Neural progenitor cell (in vitro differentiated cells): ENCODE data around the gene EDEM3. TPM values are rescaled to one million over a fixed set of nuclear protein-coding genes. Genes with fewer than 3 reads are reported as not detected.

Experiments used
- DNase-seq: peaks from one replicate; pipeline ENCODE4 v3.0.0-alpha.2; 2016; ENCODE audit warnings: low spot score
- H2AFZ ChIP-seq: fragments of 200-600 bp; sonication (generic); replicated peaks from 2 replicates; pipeline ENCODE4 v1.6.1; 2016; ENCODE audit warnings: antibody characterized with exemption
- H3F3A ChIP-seq: fragments of 200-600 bp; sonication (generic); 2 replicates; pipeline ENCODE4 v1.6.1; 2016; ENCODE audit warnings: antibody characterized with exemption, low read depth
- H3K27ac ChIP-seq: fragments of 200-600 bp; sonication (generic); 2 replicates; pipeline ENCODE4 v1.5.1; 2016; ENCODE audit warnings: mild to moderate bottlenecking
- H3K27me3 ChIP-seq: fragments of 200-600 bp; sonication (generic); 2 replicates; pipeline ENCODE4 v1.6.1; 2016; ENCODE audit warnings: mild to moderate bottlenecking, moderate library complexity
- H3K36me3 ChIP-seq: fragments of 200-600 bp; sonication (generic); 2 replicates; pipeline ENCODE4 v1.5.1; 2016
- H3K4me1 ChIP-seq: fragments of 200-600 bp; sonication (generic); 2 replicates; pipeline ENCODE4 v1.6.1; 2016; ENCODE audit warnings: mixed run types
- H3K4me2 ChIP-seq: fragments of 200-600 bp; sonication (generic); 2 replicates; pipeline ENCODE4 v1.6.1; 2016
- H3K4me3 ChIP-seq: fragments of 200-600 bp; sonication (generic); 2 replicates; pipeline ENCODE4 v1.5.1; 2016
- H3K79me2 ChIP-seq: fragments of 200-600 bp; sonication (generic); 2 replicates; pipeline ENCODE4 v1.6.1; 2016; ENCODE audit warnings: low read depth
- H3K9ac ChIP-seq: fragments of 200-600 bp; sonication (generic); 2 replicates; pipeline ENCODE4 v1.6.1; 2016
- H3K9me3 ChIP-seq: fragments of 200-600 bp; sonication (generic); 2 replicates; pipeline ENCODE4 v1.5.1; 2016; ENCODE audit warnings: low read depth
- H4K20me1 ChIP-seq: fragments of 200-600 bp; sonication (generic); 2 replicates; pipeline ENCODE4 v1.6.1; 2016; ENCODE audit warnings: low read depth
- H3K27ac Mint-ChIP-seq: 3 replicates; pipeline ENCODE4 v1.8.0; 2021; ENCODE audit warnings: mixed read lengths
- H3K27me3 Mint-ChIP-seq: 2 replicates; pipeline ENCODE4 v1.8.0; 2022; ENCODE audit warnings: low read depth, mild to moderate bottlenecking, inconsistent platforms, moderate library complexity, mixed read lengths; ENCODE audit not compliant: insufficient read depth
- H3K36me3 Mint-ChIP-seq: 3 replicates; pipeline ENCODE4 v1.8.0; 2021; ENCODE audit warnings: mixed read lengths
- H3K4me1 Mint-ChIP-seq: 3 replicates; pipeline ENCODE4 v1.8.0; 2021; ENCODE audit warnings: mixed read lengths
- H3K4me3 Mint-ChIP-seq: 3 replicates; pipeline ENCODE4 v1.8.0; 2021; ENCODE audit warnings: mild to moderate bottlenecking, moderate library complexity, mixed read lengths
- H3K9me3 Mint-ChIP-seq: 3 replicates; pipeline ENCODE4 v1.8.0; 2020; ENCODE audit warnings: mixed read lengths
- EZH2 ChIP-seq: fragments of 200-600 bp; sonication (generic); IDR thresholded peaks from 2 replicates; pipeline ENCODE4 v1.6.1; 2017; ENCODE audit warnings: antibody characterized with exemption, mild to moderate bottlenecking, moderate library complexity
- EZH2phosphoT487 ChIP-seq: fragments of 200-600 bp; sonication (generic); IDR thresholded peaks from 2 replicates; pipeline ENCODE4 v1.6.1; 2017; ENCODE audit warnings: antibody characterized with exemption
- total RNA-seq: library from RNA; depleted of rRNA; stranded (reverse); fragments of >200 nt; gene quantifications from 2 replicates; pipeline ENCODE4 v1.2.3, GENCODE V29; 2015; ENCODE audit warnings: low replicate concordance
- TF ChIP-seq, protein P1 (sequence below): fragments of 200-600 bp; sonication (generic); IDR thresholded peaks from 2 replicates; pipeline ENCODE4 v1.5.1; 2017; ENCODE audit warnings: antibody characterized with exemption, mild to moderate bottlenecking

The EDEM3 gene
- total RNA-seq, 1 donor from 2014 or later = 32.9 TPM

DNA sequence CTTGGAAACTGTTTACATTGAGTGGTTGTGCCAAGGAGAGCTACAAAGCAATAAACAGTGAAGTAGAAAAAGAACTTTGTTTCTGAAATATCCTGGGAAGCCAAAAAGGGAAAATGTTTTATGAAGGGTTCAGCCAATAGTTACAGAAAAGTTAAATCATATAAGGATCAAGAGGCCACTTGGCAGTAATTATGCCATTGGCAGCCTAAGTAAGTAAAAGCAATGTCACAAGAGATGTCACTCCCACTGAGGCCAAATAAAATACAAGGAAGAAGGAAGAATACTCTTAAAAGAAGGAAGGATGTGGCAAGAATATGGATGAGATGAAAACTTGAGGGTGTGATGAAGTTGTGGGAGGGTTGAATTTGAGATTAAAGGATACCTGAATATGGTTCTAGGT, 45.2 kb downstream of the EDEM3 start:
- Histone ChIP-seq H3K4me3 (no peak overlapping the region), H3K79me2 (no peaks in the 10 kb centered on the region), H4K20me1 (no peaks in the 10 kb centered on the region), H3K27ac (no peak overlapping the region), H3K4me2 (no peak overlapping the region), H2AFZ (no peak overlapping the region), H3K4me1 (no peaks in the 10 kb centered on the region), H3F3A (no peaks in the 10 kb centered on the region), H3K9me3 (no peaks in the 10 kb centered on the region), H3K9ac (no peak overlapping the region), H3K27me3 (no peaks in the 10 kb centered on the region), H3K36me3 (peaks cover 3% of the 10 kb centered on the region)
- TF ChIP-seq, protein P1, sequence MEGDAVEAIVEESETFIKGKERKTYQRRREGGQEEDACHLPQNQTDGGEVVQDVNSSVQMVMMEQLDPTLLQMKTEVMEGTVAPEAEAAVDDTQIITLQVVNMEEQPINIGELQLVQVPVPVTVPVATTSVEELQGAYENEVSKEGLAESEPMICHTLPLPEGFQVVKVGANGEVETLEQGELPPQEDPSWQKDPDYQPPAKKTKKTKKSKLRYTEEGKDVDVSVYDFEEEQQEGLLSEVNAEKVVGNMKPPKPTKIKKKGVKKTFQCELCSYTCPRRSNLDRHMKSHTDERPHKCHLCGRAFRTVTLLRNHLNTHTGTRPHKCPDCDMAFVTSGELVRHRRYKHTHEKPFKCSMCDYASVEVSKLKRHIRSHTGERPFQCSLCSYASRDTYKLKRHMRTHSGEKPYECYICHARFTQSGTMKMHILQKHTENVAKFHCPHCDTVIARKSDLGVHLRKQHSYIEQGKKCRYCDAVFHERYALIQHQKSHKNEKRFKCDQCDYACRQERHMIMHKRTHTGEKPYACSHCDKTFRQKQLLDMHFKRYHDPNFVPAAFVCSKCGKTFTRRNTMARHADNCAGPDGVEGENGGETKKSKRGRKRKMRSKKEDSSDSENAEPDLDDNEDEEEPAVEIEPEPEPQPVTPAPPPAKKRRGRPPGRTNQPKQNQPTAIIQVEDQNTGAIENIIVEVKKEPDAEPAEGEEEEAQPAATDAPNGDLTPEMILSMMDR = no peak
- no peak overlapping the region for H3K4me3 Mint-ChIP-seq
- H3K36me3 Mint-ChIP-seq = peaks cover 9% of the 10 kb centered on the region
- no peaks in the 10 kb centered on the region for H3K27me3 Mint-ChIP-seq
- no peaks in the 10 kb centered on the region for H3K9me3 Mint-ChIP-seq
- no peak overlapping the region for H3K27ac Mint-ChIP-seq
- no peaks in the 10 kb centered on the region for H3K4me1 Mint-ChIP-seq
- DNase-seq = no peak

- Mint-ChIP-seq H3K27me3 (no peaks in the 10 kb centered on the region), H3K4me1 (no peaks in the 10 kb centered on the region), H3K4me3 (no peak overlapping the region), H3K9me3 (no peaks in the 10 kb centered on the region), H3K27ac (no peak overlapping the region), H3K36me3 (peaks cover 9% of the 10 kb centered on the region)
- no peak overlapping the region for H3K27ac ChIP-seq
- no peaks in the 10 kb centered on the region for H3K79me2 ChIP-seq
- no peaks in the 10 kb centered on the region for H3F3A ChIP-seq
- H3K27me3 ChIP-seq = no peaks in the 10 kb centered on the region
- no peak overlapping the region for H3K4me3 ChIP-seq
- H3K9ac ChIP-seq = no peak overlapping the region
- peaks cover 10% of the 10 kb centered on the region for H3K4me1 ChIP-seq
- no peaks in the 10 kb centered on the region for H4K20me1 ChIP-seq
- no peak overlapping the region for H2AFZ ChIP-seq
- H3K4me2 ChIP-seq = no peak overlapping the region
- peaks cover 3% of the 10 kb centered on the region for H3K36me3 ChIP-seq
- no peaks in the 10 kb centered on the region for H3K9me3 ChIP-seq
- no peak for DNase-seq
- TF ChIP-seq, protein P1 = no peak
- TF ChIP-seq EZH2phosphoT487 (no peak), EZH2 (no peak)
Measured at GRCh38 chr1:184708084-184708676, 46.5 kb downstream of the EDEM3 start.

DNA sequence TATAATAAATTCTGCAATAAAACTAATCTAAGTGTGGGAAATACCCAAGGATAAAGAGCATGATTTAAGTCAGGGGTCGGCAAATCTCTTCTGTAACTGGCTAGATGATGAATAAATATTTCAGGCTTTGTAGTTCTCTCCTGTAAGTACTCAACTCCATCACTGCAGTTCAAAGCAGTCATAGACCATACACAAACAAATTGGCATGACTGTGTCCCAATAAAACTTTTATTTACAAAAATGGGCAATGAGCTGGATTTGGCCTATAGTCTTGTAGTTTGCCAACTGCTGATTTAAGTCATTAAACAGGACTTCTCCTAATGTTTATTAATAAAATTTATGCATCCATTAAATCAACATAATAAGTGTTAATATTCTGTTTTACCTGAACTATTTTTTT, 49.4 kb downstream of the EDEM3 start:
- Histone ChIP-seq H3K4me3 (no peak overlapping the region), H2AFZ (no peak overlapping the region), H3K36me3 (peaks cover 3% of the 10 kb centered on the region), H3F3A (peaks cover 14% of the 10 kb centered on the region), H3K4me1 (peaks cover 10% of the 10 kb centered on the region), H4K20me1 (no peaks in the 10 kb centered on the region), H3K27ac (no peak overlapping the region), H3K9me3 (no peaks in the 10 kb centered on the region), H3K4me2 (no peak overlapping the region), H3K79me2 (no peaks in the 10 kb centered on the region), H3K27me3 (no peaks in the 10 kb centered on the region), H3K9ac (no peak overlapping the region)
- no peak for TF ChIP-seq EZH2
- TF ChIP-seq EZH2phosphoT487 = no peak
- TF ChIP-seq, protein P1 = no peak
- Mint-ChIP-seq H3K4me3 (no peak overlapping the region), H3K4me1 (no peaks in the 10 kb centered on the region), H3K27ac (no peak overlapping the region), H3K27me3 (no peaks in the 10 kb centered on the region), H3K9me3 (no peaks in the 10 kb centered on the region), H3K36me3 (peaks cover 11% of the 10 kb centered on the region)
- DNase-seq = no peak
